A549 (cell line): ENCODE measurements around the gene IL17B. TPM values are rescaled to one million over a fixed set of nuclear protein-coding genes. Genes with fewer than 3 reads are reported as not detected.
"Not testable (repeated sequence)": the region's sequence is repeated elsewhere in the genome, so short reads cannot be mapped to it uniquely, and the experiment has no call there.

Experiments
- ATAC-seq, 2 experiments: fragments of 200-7000 bp in 1 of 2; fragments of >200 bp in 1 of 2; cut with Nextera tagmentation in 1 of 2; cut with Tn5 transposase in 1 of 2; 3 replicates each; pipeline versions ENCODE4 v1.8.0 to v1.9.1; 2018 to 2020; ENCODE audit warnings: mild to moderate bottlenecking in 1 of 2, moderate library complexity in 1 of 2
- CTCF ChIA-PET: fragments of 300-600 bp; sonication (Branson Sonifier 250); formaldehyde crosslinking; extraction: SDS; loops from one replicate; lab custom pipeline; 2021; ENCODE audit warnings: antibody characterized with exemption, inconsistent platforms; lab: Yijun Ruan, JAX
- POLR2A ChIA-PET: fragments of 350-600 bp; formaldehyde crosslinking; extraction: SDS; loops from one replicate; lab custom pipeline; 2021; ENCODE audit warnings: antibody characterized with exemption, inconsistent platforms; lab: Yijun Ruan, JAX
- DNase-seq, 2 experiments: peaks; one replicate each; pipeline versions ENCODE4 v3.0.0 to v3.0.0-alpha.2; 2011 to 2016; ENCODE audit warnings: low read depth in 1 of 2, low spot score in 1 of 2
- FAIRE-seq: peaks from 2 replicates; lab custom pipeline; 2011; peaks lifted over from hg19 to GRCh38; lab: Jason Lieb, UNC
- H3K27ac ChIP-seq, 2 experiments: fragments of >200 bp; sonication (Bioruptor Twin); formaldehyde crosslinking; 3 replicates each; pipeline ENCODE4 v1.5.1; 2016 to 2017
- H3K4me1 ChIP-seq: fragments of >200 bp; sonication (Bioruptor Twin); formaldehyde crosslinking; 3 replicates; pipeline ENCODE4 v1.6.1; 2016
- H3K4me2 ChIP-seq: fragments of >200 bp; sonication (Bioruptor Twin); formaldehyde crosslinking; 3 replicates; pipeline ENCODE4 v1.6.1; 2016
- H3K4me3 ChIP-seq: fragments of >200 bp; sonication (Bioruptor Twin); formaldehyde crosslinking; 3 replicates; pipeline ENCODE4 v1.5.1; 2016
- H3K9me3 ChIP-seq: fragments of >200 bp; sonication (Bioruptor Twin); formaldehyde crosslinking; 3 replicates; pipeline ENCODE4 v1.6.1; 2016
- CEBPB ChIP-seq, 2 experiments: fragments of >200 bp in 1 of 2; sonication (Bioruptor Twin) in 1 of 2; formaldehyde crosslinking in 1 of 2; IDR thresholded peaks; 2 replicates each; pipeline ENCODE4 v1.6.1; 2012 to 2016
- CHD4 ChIP-seq: fragments of 200-600 bp; sonication (generic); IDR thresholded peaks from 2 replicates; pipeline ENCODE4 v1.6.1; 2016; ENCODE audit warnings: antibody characterized with exemption, mild to moderate bottlenecking, borderline replicate concordance
- EHMT2 ChIP-seq: fragments of 200-600 bp; sonication (generic); IDR thresholded peaks from 2 replicates; pipeline ENCODE4 v1.6.1; 2016; ENCODE audit warnings: antibody characterized with exemption, low read depth, mild to moderate bottlenecking, moderate library complexity
- FOSL2 ChIP-seq, 2 experiments: fragments of 450-650 bp in 1 of 2; fragments of >200 bp in 1 of 2; sonication (Bioruptor Twin) in 1 of 2; formaldehyde crosslinking; IDR thresholded peaks; 2 replicates each; pipeline versions ENCODE4 v1.5.0 to v1.6.1; 2016 to 2020; ENCODE audit warnings: mild to moderate bottlenecking in 1 of 2, moderate library complexity in 1 of 2
- FOXS1 ChIP-seq: fragments of 250-450 bp; sonication (Bioruptor Pico); IDR thresholded peaks from 2 replicates; pipeline ENCODE4 v1.5.0; 2020; ENCODE audit warnings: mild to moderate bottlenecking, moderate library complexity
- MAFK ChIP-seq: fragments of 450-650 bp; IDR thresholded peaks from 2 replicates; pipeline ENCODE4 v1.6.1; 2014; ENCODE audit not compliant: partially characterized antibody
- MAX ChIP-seq: IDR thresholded peaks from 2 replicates; pipeline ENCODE4 v1.6.1; 2012
- PHF8 ChIP-seq: fragments of 200-600 bp; sonication (generic); IDR thresholded peaks from 2 replicates; pipeline ENCODE4 v1.6.1; 2016; ENCODE audit warnings: low read depth, mild to moderate bottlenecking, antibody characterized with exemption, moderate library complexity, borderline replicate concordance
- RNF2 ChIP-seq: fragments of 200-600 bp; sonication (generic); IDR thresholded peaks from 2 replicates; pipeline ENCODE4 v1.6.1; 2016; ENCODE audit warnings: low read depth, mild to moderate bottlenecking, antibody characterized with exemption, moderate library complexity, borderline replicate concordance
- SMC3 ChIP-seq: fragments of >200 bp; sonication (Bioruptor Twin); formaldehyde crosslinking; IDR thresholded peaks from 3 replicates; pipeline ENCODE4 v1.6.1; 2018; ENCODE audit warnings: inconsistent platforms
- TFCP2L1 ChIP-seq: fragments of 250-450 bp; sonication (Bioruptor Pico); IDR thresholded peaks from 2 replicates; pipeline ENCODE4 v1.5.0; 2021; ENCODE audit warnings: mild to moderate bottlenecking
- USF2 ChIP-seq: fragments of 450-650 bp; IDR thresholded peaks from 2 replicates; pipeline ENCODE4 v1.6.1; 2014; ENCODE audit warnings: antibody characterized with exemption
- ZC3H11A ChIP-seq: fragments of 450-650 bp; IDR thresholded peaks from 2 replicates; pipeline ENCODE4 v1.6.1; 2014; ENCODE audit warnings: antibody characterized with exemption, mild to moderate bottlenecking
- ZFP36 ChIP-seq: fragments of 450-650 bp; IDR thresholded peaks from 2 replicates; pipeline ENCODE4 v1.6.1; 2014; ENCODE audit warnings: borderline replicate concordance; ENCODE audit not compliant: partially characterized antibody
- WGBS: methylation state at CpG from one replicate; pipeline ENCODE4 v1.1.6; 2017; ENCODE audit errors: missing lambda C conversion rate; 5-methylcytosine and 5-hydroxymethylcytosine counted together
- polyA plus RNA-seq, 4 experiments: library from polyadenylated mRNA; depleted of rRNA in 3 of 4; stranded (reverse); fragments of >200 nt; fragmentation: RNase III in 1 of 4; extraction: RNeasy Plus Mini Kit Qiagen cat#74134 plus additional on column Dnase treatment in 1 of 4; gene quantifications; 2 replicates in 3 of 4; 3 replicates in 1 of 4; pipeline ENCODE4 v1.2.3, GENCODE V29; 2011 to 2017
- TF ChIP-seq, protein P1 (sequence below): fragments of >200 bp; sonication (Bioruptor Twin); formaldehyde crosslinking; IDR thresholded peaks from 2 replicates; pipeline ENCODE4 v1.6.1; 2016
- TF ChIP-seq, protein P2 (sequence below): fragments of 250-450 bp; sonication (Bioruptor Pico); IDR thresholded peaks from 2 replicates; pipeline ENCODE4 v1.5.0; 2020; ENCODE audit warnings: low read depth, mild to moderate bottlenecking, moderate library complexity

Gene IL17B
- polyA plus RNA-seq, 2 of the 4 experiments (the other 2 are of a cell fraction) = 0.23 TPM; not detected in 1

DNA sequence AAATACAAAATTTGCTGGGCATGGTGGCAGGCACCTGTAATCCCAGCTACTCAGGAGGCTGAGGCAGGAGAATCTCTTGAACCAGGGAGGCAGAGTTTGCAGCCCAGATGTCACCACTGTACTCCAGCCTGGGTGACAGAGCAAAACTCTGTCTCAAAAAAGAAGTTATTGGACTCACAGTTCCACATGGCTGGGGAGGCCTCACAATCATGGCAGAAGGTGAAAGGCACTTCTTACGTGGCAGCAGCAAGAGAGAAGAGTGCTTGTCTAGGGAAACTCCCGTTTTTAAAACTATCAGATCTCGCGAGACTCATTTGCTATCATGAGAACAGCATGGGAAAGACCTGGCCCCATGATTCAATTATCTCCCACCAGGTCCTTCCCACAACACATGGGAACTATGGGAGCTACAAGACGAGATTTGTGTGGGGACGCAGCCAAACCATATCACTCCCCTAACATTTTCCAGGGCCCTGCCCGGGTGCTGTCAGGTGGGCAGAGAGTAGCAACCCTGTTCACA lies 19.7 kb upstream of the IL17B start:
- 88% methylated on average over 7 of the region's 7 CpGs for WGBS
- POLR2A ChIA-PET, FAIRE-seq, ATAC-seq, H3K27ac ChIP-seq, H3K4me1 ChIP-seq, H3K4me2 ChIP-seq, DNase-seq, H3K4me3 ChIP-seq, H3K9me3 ChIP-seq: not testable (repeated sequence)
- CTCF ChIA-PET = interaction anchor here (1.1 to 52.1 kb wide), 6 partner anchors 10 to 153 kb away, joined by 3 to 1709 read pairs (median 4); partner anchors contain the start of genes CSNK1A1, IL17B and PCYOX1L

DNA sequence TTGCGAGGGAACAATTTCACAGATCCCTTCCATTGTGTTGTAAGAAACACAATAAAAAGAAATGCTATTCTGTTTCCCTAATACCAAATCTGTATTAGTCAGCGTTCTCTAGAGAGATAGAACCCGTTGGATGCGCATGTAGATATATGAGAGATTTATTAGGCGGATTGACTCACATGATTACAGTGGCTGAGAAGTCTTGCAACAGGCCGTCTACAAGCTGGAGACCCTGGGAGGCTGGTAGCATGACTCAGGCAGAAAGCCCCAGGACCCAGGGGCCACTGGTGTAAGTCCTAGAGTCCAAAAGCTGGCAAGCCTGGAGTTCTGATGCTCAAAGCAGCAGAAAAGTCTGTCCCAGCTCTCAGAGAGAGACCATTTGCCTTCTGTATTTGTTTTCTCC lies 18.4 kb upstream of the IL17B start:
- no peaks in the 10 kb centered on the region; the same call in 2 of the 3 replicates for H3K4me1 ChIP-seq
- ChIA-PET POLR2A (no interaction called here), CTCF (interaction anchor here (52.1 kb wide), 1 partner anchor 23 kb away, joined by 1709 read pairs; the partner anchor contains the start of genes IL17B and PCYOX1L)
- DNase-seq (peak in 1 of 2 experiments; percentile 52), ATAC-seq (peak; percentile 57 to 79; a peak in 4 of 6 replicates), FAIRE-seq (no peak)
- 65% methylated on average over 6 of the region's 6 CpGs for WGBS
- peak overlapping the region in 1 of 2 experiments; percentile 32; a peak in 1 of 6 replicates for H3K27ac ChIP-seq
- H3K4me2 ChIP-seq = no peak overlapping the region
- TF ChIP-seq EHMT2 = no peak
- TF ChIP-seq MAFK = peak; percentile 84
- no peak for TF ChIP-seq FOSL2 (IDR thresholded peaks at IDR 0.05)
- peak; percentile 17; the same call in 1 of the 2 replicates for TF ChIP-seq FOSL2 (CRISPR knock-in tag; IDR thresholded peaks at IDR 0.05)
- TF ChIP-seq SMC3 = no peak
- TF ChIP-seq CHD4 = no peak
- TF ChIP-seq, protein P1, sequence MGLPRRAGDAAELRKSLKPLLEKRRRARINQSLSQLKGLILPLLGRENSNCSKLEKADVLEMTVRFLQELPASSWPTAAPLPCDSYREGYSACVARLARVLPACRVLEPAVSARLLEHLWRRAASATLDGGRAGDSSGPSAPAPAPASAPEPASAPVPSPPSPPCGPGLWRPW = no peak
- H3K9me3 ChIP-seq = no peaks in the 10 kb centered on the region
- no peak overlapping the region for H3K4me3 ChIP-seq

DNA sequence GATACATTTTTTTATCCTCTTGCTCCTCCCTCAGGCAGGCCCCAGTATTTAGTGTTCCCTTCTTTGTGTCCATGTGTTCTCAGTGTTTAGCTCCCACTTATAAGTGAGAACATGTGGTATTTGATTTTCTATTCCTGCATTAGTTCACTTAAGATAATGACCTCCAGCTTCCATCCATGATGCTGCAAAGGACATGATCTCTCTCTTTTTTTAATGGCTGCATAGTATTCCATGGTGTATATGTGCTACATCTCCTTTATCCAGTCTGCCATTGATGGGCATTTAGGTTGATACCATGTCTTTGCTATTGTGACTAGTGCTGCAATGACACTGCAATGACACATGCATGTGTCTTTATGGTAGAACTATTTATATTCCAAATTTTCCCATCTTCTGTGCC lies 15.9 kb upstream of the IL17B start:
- DNase-seq, H3K4me3 ChIP-seq, FAIRE-seq, H3K4me1 ChIP-seq, H3K27ac ChIP-seq, H3K4me2 ChIP-seq, H3K9me3 ChIP-seq, ATAC-seq, POLR2A ChIA-PET: not testable (repeated sequence)
- CTCF ChIA-PET = interaction anchor here (0.6 to 44.9 kb wide), 7 partner anchors 8 to 224 kb away, joined by 3 to 1709 read pairs (median 4); partner anchors contain the start of gene IL17B

GRCh38 chr5:149392718-149393117 lies 13.6 kb upstream of the IL17B start:
- no peak overlapping the region for H3K27ac ChIP-seq
- peak in 1 of 2 experiments; percentile 28 for DNase-seq
- H3K9me3 ChIP-seq = no peaks in the 10 kb centered on the region
- TF ChIP-seq CEBPB (IDR thresholded peaks at IDR 0.05) (no peak), ZC3H11A (no peak), USF2 (no peak)
- TF ChIP-seq, protein P2, sequence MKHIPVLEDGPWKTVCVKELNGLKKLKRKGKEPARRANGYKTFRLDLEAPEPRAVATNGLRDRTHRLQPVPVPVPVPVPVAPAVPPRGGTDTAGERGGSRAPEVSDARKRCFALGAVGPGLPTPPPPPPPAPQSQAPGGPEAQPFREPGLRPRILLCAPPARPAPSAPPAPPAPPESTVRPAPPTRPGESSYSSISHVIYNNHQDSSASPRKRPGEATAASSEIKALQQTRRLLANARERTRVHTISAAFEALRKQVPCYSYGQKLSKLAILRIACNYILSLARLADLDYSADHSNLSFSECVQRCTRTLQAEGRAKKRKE (CRISPR knock-in tag) = no peak
- ATAC-seq = peak; percentile 58 to 73; a peak in 4 of 6 replicates
- POLR2A ChIA-PET = no interaction called here
- no peak for FAIRE-seq
- 73% methylated on average over 19 of the region's 19 CpGs for WGBS
- H3K4me1 ChIP-seq = no peaks in the 10 kb centered on the region; the same call in 2 of the 3 replicates
- H3K4me2 ChIP-seq = no peak overlapping the region
- no peak overlapping the region for H3K4me3 ChIP-seq
- CTCF ChIA-PET = interaction anchor here (0.5 to 44.9 kb wide), 5 partner anchors 11 to 518 kb away, joined by 3 to 1709 read pairs (median 71); partner anchors contain the start of gene IL17B

GRCh38 chr5:149391524-149391923 lies 12.4 kb upstream of the IL17B start:
- H3K4me1 ChIP-seq = no peaks in the 10 kb centered on the region; the same call in 2 of the 3 replicates
- ChIA-PET CTCF (interaction anchor here (1.5 to 44.9 kb wide), 4 partner anchors 10 to 227 kb away, joined by 3 to 1709 read pairs (median 152); partner anchors contain the start of gene IL17B), POLR2A (no interaction called here)
- H3K4me3 ChIP-seq = no peak overlapping the region
- no peak for ATAC-seq
- FAIRE-seq = no peak
- H3K9me3 ChIP-seq = no peaks in the 10 kb centered on the region
- DNase-seq = no peak
- WGBS = 82% methylated on average over 6 of the region's 6 CpGs
- H3K4me2 ChIP-seq = no peak overlapping the region
- no peak for TF ChIP-seq RNF2
- no peak for TF ChIP-seq PHF8
- TF ChIP-seq MAFK = no peak
- no peak for TF ChIP-seq TFCP2L1 (CRISPR knock-in tag)
- TF ChIP-seq USF2 = no peak
- no peak for TF ChIP-seq FOXS1 (CRISPR knock-in tag)
- TF ChIP-seq ZFP36 = no peak
- no peak for TF ChIP-seq MAX
- no peak overlapping the region for H3K27ac ChIP-seq

- WGBS = 70% methylated on average over 6 of the region's 6 CpGs
- H3K27ac ChIP-seq, H3K4me2 ChIP-seq, FAIRE-seq, H3K4me3 ChIP-seq, POLR2A ChIA-PET, H3K4me1 ChIP-seq, ATAC-seq, H3K9me3 ChIP-seq, DNase-seq: not testable (repeated sequence)
- CTCF ChIA-PET = interaction anchor here (0.7 to 44.9 kb wide), 7 partner anchors 9 to 630 kb away, joined by 3 to 1709 read pairs (median 4); partner anchors contain the start of gene IL17B
Measured at GRCh38 chr5:149391076-149391475, 12.0 kb upstream of the IL17B start.
